Neutrophil (primary cell): Measurements from ENCODE around the gene BAZ2B.

Experiments
- H3K27ac ChIP-seq: fragments of 200-600 bp; sonication (generic); 2 replicates; pipeline ENCODE4 v1.5.1; 2016; ENCODE audit warnings: mild to moderate bottlenecking, moderate library complexity
- H3K27me3 ChIP-seq: fragments of 200-600 bp; sonication (generic); 2 replicates; pipeline ENCODE4 v1.6.0; 2016; ENCODE audit warnings: mild to moderate bottlenecking
- H3K36me3 ChIP-seq: fragments of 200-600 bp; sonication (generic); 2 replicates; pipeline ENCODE4 v1.5.1; 2017
- H3K4me1 ChIP-seq, 2 experiments: fragments of 200-600 bp in 1 of 2; sonication (generic) in 1 of 2; 1 replicate in 1 of 2; 2 replicates in 1 of 2; pipeline versions ENCODE4 v1.5.1 to v1.6.1; 2013 to 2016; ENCODE audit warnings: low read depth in 1 of 2, low read length in 1 of 2, mild to moderate bottlenecking in 1 of 2, moderate library complexity in 1 of 2; ENCODE audit not compliant: control insufficient read depth in 1 of 2, insufficient read depth in 1 of 2
- H3K4me3 ChIP-seq, 2 experiments: fragments of 200-600 bp in 1 of 2; sonication (generic) in 1 of 2; 1 replicate in 1 of 2; 2 replicates in 1 of 2; pipeline ENCODE4 v1.5.1; 2013 to 2016; ENCODE audit warnings: low read depth in 1 of 2, low read length in 1 of 2, mild to moderate bottlenecking in 1 of 2, moderate library complexity in 1 of 2
- H3K9me3 ChIP-seq: fragments of 200-600 bp; sonication (generic); 2 replicates; pipeline ENCODE4 v1.5.1; 2016
- TF ChIP-seq, protein P1 (sequence below): fragments of 200-600 bp; sonication (generic); IDR thresholded peaks from 2 replicates; pipeline ENCODE4 v1.5.1; 2016; ENCODE audit warnings: antibody characterized with exemption

Gene BAZ2B

DNA sequence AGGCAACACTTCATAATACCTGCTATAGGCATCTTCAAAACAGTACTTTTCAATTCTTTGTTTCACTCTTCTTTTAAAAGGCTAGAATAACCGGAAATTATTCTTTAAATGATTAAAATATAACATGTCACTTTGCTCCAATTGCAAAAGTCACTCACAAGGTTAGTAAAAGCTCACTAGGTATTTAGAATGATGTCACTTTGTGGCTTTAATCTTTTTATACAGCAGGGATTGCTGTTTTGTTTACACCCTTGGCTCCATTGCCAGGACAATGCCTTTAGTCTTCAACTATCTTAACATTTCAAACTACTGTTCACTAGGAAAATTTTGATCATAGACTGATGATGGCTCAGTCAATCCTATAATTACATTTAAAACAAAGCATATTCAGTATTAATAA lies 157.1 kb downstream of the BAZ2B start:
- Histone ChIP-seq H3K4me1 (peaks cover 11 to 24% of the 10 kb centered on the region in 2 experiments), H3K4me3 (no peak overlapping the region), H3K27me3 (no peaks in the 10 kb centered on the region), H3K36me3 (peaks cover 23% of the 10 kb centered on the region), H3K9me3 (no peaks in the 10 kb centered on the region), H3K27ac (peak overlapping the region; percentile 5)
- TF ChIP-seq, protein P1, sequence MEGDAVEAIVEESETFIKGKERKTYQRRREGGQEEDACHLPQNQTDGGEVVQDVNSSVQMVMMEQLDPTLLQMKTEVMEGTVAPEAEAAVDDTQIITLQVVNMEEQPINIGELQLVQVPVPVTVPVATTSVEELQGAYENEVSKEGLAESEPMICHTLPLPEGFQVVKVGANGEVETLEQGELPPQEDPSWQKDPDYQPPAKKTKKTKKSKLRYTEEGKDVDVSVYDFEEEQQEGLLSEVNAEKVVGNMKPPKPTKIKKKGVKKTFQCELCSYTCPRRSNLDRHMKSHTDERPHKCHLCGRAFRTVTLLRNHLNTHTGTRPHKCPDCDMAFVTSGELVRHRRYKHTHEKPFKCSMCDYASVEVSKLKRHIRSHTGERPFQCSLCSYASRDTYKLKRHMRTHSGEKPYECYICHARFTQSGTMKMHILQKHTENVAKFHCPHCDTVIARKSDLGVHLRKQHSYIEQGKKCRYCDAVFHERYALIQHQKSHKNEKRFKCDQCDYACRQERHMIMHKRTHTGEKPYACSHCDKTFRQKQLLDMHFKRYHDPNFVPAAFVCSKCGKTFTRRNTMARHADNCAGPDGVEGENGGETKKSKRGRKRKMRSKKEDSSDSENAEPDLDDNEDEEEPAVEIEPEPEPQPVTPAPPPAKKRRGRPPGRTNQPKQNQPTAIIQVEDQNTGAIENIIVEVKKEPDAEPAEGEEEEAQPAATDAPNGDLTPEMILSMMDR: no peak

DNA sequence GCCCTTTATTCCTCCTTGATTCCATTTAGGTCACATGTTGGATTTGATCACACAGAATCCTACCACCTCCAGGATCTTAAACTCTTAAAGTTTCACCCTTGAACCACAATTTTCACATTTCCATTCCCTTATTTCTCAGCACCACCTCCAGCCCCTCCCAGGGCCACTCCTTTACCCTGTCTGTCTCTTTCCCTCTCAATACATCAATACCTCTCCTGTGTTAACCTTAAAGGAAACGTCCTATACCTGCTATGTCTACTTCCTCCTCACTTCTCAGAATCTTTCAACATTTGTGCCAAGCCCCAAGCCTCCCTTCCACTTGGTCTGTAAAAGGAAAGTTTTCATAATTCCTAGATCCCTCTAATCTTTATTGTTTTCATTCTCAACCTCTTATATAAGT lies 158.8 kb downstream of the BAZ2B start:
- Histone ChIP-seq H3K4me1 (peaks cover 11 to 24% of the 10 kb centered on the region in 2 experiments), H3K36me3 (peaks cover 21% of the 10 kb centered on the region), H3K27ac (peak overlapping the region; percentile 68), H3K9me3 (no peaks in the 10 kb centered on the region), H3K4me3 (no peak overlapping the region), H3K27me3 (no peaks in the 10 kb centered on the region)
- TF ChIP-seq, protein P1: no peak

DNA sequence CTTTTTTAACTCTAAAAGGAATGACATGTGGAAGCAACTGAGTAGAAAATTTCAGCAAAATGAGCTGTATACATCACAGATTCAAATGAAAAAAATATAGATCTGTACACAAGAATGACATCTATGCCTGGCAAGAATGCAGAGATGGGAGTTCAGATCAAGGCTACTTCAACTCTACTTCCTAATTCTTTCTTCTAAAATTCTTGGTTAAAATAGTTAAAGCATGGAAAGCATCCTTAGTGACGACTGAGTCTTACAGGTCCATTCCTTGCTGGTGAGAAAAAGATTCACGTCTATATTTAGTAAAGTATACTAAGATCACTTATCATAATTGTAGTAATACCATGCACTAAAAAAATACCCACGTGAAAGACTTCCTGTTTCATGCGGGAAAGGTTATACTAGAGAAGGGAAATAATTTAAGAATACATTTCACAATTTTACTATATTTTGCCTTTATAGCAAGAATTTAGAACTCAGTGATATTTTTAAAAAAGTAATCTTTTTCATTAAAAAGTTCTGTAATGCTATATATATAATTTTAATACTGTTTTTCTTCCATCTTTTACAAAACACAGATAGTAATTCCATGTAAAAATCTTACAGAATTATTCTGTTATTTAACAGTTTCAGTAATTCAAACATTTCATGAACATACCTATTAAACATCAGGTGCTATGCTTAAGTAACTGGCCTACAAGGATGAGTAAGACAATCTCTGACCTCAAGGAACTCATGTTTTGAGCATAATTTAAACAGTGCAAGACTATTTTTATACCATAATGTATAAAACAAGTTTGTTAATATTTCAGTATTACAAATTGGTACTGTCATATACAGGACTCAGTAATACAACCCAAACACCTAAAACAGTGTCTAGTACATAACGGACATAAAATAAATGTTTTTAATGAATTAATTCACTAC lies 159.6 kb downstream of the BAZ2B start:
- Histone ChIP-seq H3K27ac (peak overlapping the region; percentile 68), H3K27me3 (no peaks in the 10 kb centered on the region), H3K36me3 (peaks cover 17% of the 10 kb centered on the region), H3K4me3 (no peak overlapping the region), H3K4me1 (peaks cover 11 to 24% of the 10 kb centered on the region in 2 experiments), H3K9me3 (no peaks in the 10 kb centered on the region)
- TF ChIP-seq, protein P1: no peak

DNA sequence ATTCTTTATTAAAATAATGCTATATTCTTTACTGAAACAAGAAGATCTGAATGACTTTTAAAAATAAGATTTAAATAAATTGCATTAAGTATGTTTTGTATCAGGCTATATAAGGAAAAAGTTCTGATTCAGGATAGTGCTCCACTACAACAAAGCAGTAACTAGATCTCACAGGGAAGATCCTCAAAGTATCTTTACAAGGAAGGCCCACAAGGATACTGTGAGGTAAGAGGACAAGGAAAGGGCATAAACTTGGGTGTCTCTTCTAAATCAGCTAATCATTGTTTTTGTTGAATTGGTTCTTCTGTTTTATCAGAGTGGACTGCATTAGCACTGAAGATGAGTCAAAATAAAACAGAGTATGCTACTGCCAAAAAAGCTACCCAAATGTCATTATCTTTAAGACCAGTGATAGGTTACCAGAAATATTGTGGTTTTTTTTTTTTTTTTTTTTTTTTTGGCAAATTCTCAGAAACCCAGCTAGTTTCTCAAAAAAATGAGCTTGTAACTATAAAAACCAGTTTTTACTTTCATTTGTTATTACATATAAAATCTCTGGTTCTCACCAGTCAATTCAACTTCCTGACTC lies 160.9 kb downstream of the BAZ2B start:
- H3K4me3 ChIP-seq: no peak overlapping the region
- no peaks in the 10 kb centered on the region for H3K27me3 ChIP-seq
- H3K9me3 ChIP-seq: no peaks in the 10 kb centered on the region
- peaks cover 16% of the 10 kb centered on the region for H3K36me3 ChIP-seq
- H3K27ac ChIP-seq: peak overlapping the region; percentile 35
- H3K4me1 ChIP-seq: peaks cover 11 to 24% of the 10 kb centered on the region in 2 experiments
- TF ChIP-seq, protein P1: no peak

DNA sequence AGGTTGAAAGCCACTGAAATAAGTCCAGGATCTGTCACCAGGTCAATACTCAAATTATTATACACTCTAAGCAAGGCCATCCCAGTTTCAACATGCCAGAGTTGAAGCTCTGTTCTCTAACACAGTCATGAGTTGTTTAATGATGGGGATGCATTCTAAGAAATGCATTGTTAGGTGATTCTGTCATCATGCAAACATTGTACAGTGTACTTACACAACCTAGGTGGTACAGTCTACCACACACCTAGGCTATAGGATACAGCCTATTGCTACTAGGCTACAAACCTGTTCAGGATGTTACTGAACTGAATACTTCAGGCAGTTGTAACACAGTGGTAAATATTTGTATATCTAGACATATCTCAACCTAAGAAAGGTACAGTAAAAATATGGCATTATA lies 162.2 kb downstream of the BAZ2B start:
- Histone ChIP-seq H3K36me3 (peaks cover 16% of the 10 kb centered on the region), H3K27ac (no peak overlapping the region), H3K4me3 (no peak overlapping the region), H3K27me3 (no peaks in the 10 kb centered on the region), H3K4me1 (peaks cover 11 to 24% of the 10 kb centered on the region in 2 experiments), H3K9me3 (no peaks in the 10 kb centered on the region)
- TF ChIP-seq, protein P1: no peak
